SK-N-SH treated with all-trans-retinoic acid at 6 μM for 48 hours (cell line): ENCODE data around the gene FYN.

Experiments
- ATAC-seq: fragments of 200-7000 bp; cut with Tn5 transposase; 3 replicates; pipeline ENCODE4 v1.9.1; 2020; ENCODE audit warnings: mild to moderate bottlenecking, moderate library complexity
- ARNTL ChIP-seq: fragments of 450-650 bp; formaldehyde crosslinking; IDR thresholded peaks from 2 replicates; pipeline ENCODE4 v1.5.0; 2020; ENCODE audit warnings: low read depth, mild to moderate bottlenecking, moderate library complexity, borderline replicate concordance
- BACH2 ChIP-seq: fragments of 250-450 bp; sonication (Bioruptor Pico); IDR thresholded peaks from 2 replicates; pipeline ENCODE4 v1.9.0; 2021; ENCODE audit warnings: mild to moderate bottlenecking, borderline replicate concordance
- CSDC2 ChIP-seq: fragments of 250-450 bp; sonication (Bioruptor Pico); IDR thresholded peaks from 2 replicates; pipeline ENCODE4 v1.5.0; 2020; ENCODE audit warnings: mild to moderate bottlenecking, moderate library complexity
- GLIS3 ChIP-seq: fragments of 250-450 bp; sonication (Bioruptor Pico); IDR thresholded peaks from 2 replicates; pipeline ENCODE4 v1.5.0; 2020; ENCODE audit warnings: mild to moderate bottlenecking, moderate library complexity
- ISL1 ChIP-seq: fragments of 250-450 bp; sonication (Bioruptor Pico); IDR thresholded peaks from 2 replicates; pipeline ENCODE4 v2.1.2; 2022; ENCODE audit warnings: mild to moderate bottlenecking, moderate library complexity
- OSR1 ChIP-seq: fragments of 250-450 bp; sonication (Bioruptor Pico); IDR thresholded peaks from 2 replicates; pipeline ENCODE4 v1.8.0; 2022; ENCODE audit warnings: moderate library complexity, mild to moderate bottlenecking, inconsistent platforms
- PPARA ChIP-seq: fragments of 250-450 bp; sonication (Bioruptor Pico); IDR thresholded peaks from 2 replicates; pipeline ENCODE4 v1.5.0; 2020; ENCODE audit warnings: mild to moderate bottlenecking, borderline replicate concordance
- RARB ChIP-seq: fragments of 250-450 bp; sonication (Bioruptor Pico); IDR thresholded peaks from 2 replicates; pipeline ENCODE4 v1.8.0; 2021; ENCODE audit warnings: mild to moderate bottlenecking, moderate library complexity
- SNAI2 ChIP-seq: fragments of 250-450 bp; sonication (Bioruptor Pico); IDR thresholded peaks from 2 replicates; pipeline ENCODE4 v1.5.0; 2020; ENCODE audit warnings: mild to moderate bottlenecking, moderate library complexity
- TCF4 ChIP-seq: fragments of 250-450 bp; sonication (Bioruptor Pico); IDR thresholded peaks from 2 replicates; pipeline ENCODE4 v1.8.0; 2021; ENCODE audit warnings: mild to moderate bottlenecking, moderate library complexity, borderline replicate concordance
- TOX ChIP-seq: fragments of 250-450 bp; sonication (Bioruptor Pico); IDR thresholded peaks from 2 replicates; pipeline ENCODE4 v1.8.0; 2021; ENCODE audit warnings: mild to moderate bottlenecking, moderate library complexity, borderline replicate concordance
- ZC3H10 ChIP-seq: fragments of 250-450 bp; sonication (Bioruptor Pico); IDR thresholded peaks from 2 replicates; pipeline ENCODE4 v1.5.1; 2021; ENCODE audit warnings: mild to moderate bottlenecking, moderate library complexity
- ZFP3 ChIP-seq: fragments of 250-450 bp; sonication (Bioruptor Pico); IDR thresholded peaks from 2 replicates; pipeline ENCODE4 v1.5.0; 2020; ENCODE audit warnings: mild to moderate bottlenecking, moderate library complexity
- ZNF565 ChIP-seq: fragments of 450-650 bp; formaldehyde crosslinking; conservative IDR thresholded peaks from 2 replicates; pipeline ENCODE4 v1.5.0; 2020; ENCODE audit warnings: low read depth, mild to moderate bottlenecking, moderate library complexity
- ZNF70 ChIP-seq: fragments of 450-650 bp; formaldehyde crosslinking; IDR thresholded peaks from 2 replicates; pipeline ENCODE4 v1.5.0; 2020; ENCODE audit warnings: mild to moderate bottlenecking, moderate library complexity
- ZNF8 ChIP-seq: fragments of 450-650 bp; formaldehyde crosslinking; IDR thresholded peaks from 2 replicates; pipeline ENCODE4 v1.5.0; 2020; ENCODE audit warnings: mild to moderate bottlenecking, moderate library complexity
- TF ChIP-seq, protein P1 (sequence below): fragments of 250-450 bp; sonication (Bioruptor Pico); IDR thresholded peaks from 2 replicates; pipeline ENCODE4 v1.5.0; 2020; ENCODE audit warnings: mild to moderate bottlenecking, moderate library complexity
- TF ChIP-seq, protein P2 (sequence below): fragments of 250-450 bp; sonication (Bioruptor Pico); IDR thresholded peaks from 2 replicates; pipeline ENCODE4 v1.5.1; 2020; ENCODE audit warnings: low read depth, mild to moderate bottlenecking, moderate library complexity
- TF ChIP-seq, protein P3 (sequence below): fragments of 250-450 bp; sonication (Bioruptor Pico); IDR thresholded peaks from 2 replicates; pipeline ENCODE4 v1.5.1; 2021; ENCODE audit warnings: mild to moderate bottlenecking, moderate library complexity
- TF ChIP-seq, protein P4 (sequence below): fragments of 250-450 bp; sonication (Bioruptor Pico); IDR thresholded peaks from 2 replicates; pipeline ENCODE4 v1.8.0; 2020; ENCODE audit warnings: mild to moderate bottlenecking, moderate library complexity, borderline replicate concordance
- TF ChIP-seq, protein P5 (sequence below): fragments of 250-450 bp; sonication (Bioruptor Pico); IDR thresholded peaks from 2 replicates; pipeline ENCODE4 v1.8.0; 2021; ENCODE audit warnings: low read depth, mild to moderate bottlenecking, moderate library complexity, borderline replicate concordance

FYN gene

DNA sequence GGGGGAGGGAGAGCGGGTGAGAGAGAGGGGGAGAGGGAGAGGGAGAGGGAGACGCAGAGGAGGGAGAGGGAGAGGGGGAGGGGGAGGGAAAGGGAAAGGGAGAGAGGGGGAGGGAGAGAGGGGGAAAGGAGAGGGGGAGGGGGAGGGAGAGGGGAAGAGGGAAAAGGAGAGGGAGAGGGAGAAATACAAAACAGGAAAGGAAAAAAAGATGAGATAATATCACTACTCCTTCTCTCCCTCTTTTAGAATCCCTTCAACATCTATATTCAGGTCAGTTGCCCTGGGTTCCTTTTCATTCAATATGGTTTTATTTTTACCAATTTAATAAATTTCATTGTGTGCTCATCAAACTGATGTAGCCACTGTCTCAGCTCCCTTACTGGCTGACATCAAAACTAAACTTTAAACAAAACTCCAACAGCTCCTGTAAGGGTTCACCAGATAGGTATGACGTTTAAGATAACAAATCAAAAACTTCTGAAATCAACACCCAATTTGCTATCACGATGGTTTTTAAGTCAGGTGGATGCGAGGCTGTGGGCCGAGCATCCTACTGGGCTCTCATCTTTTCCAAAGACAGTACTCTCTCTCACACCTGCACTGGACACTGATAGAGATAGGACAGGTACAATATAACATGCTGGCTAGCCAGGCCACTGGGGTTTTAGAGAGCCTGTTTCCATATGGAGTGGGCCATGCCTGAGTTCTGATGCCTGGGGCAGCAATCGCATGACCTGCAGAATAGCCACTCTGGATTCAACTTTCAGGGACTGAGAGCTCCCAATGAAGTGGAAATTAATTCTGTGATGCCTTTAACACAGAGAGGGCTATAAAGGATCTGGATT lies 99.5 kb downstream of the FYN start (continued):
- TF ChIP-seq, protein P1, sequence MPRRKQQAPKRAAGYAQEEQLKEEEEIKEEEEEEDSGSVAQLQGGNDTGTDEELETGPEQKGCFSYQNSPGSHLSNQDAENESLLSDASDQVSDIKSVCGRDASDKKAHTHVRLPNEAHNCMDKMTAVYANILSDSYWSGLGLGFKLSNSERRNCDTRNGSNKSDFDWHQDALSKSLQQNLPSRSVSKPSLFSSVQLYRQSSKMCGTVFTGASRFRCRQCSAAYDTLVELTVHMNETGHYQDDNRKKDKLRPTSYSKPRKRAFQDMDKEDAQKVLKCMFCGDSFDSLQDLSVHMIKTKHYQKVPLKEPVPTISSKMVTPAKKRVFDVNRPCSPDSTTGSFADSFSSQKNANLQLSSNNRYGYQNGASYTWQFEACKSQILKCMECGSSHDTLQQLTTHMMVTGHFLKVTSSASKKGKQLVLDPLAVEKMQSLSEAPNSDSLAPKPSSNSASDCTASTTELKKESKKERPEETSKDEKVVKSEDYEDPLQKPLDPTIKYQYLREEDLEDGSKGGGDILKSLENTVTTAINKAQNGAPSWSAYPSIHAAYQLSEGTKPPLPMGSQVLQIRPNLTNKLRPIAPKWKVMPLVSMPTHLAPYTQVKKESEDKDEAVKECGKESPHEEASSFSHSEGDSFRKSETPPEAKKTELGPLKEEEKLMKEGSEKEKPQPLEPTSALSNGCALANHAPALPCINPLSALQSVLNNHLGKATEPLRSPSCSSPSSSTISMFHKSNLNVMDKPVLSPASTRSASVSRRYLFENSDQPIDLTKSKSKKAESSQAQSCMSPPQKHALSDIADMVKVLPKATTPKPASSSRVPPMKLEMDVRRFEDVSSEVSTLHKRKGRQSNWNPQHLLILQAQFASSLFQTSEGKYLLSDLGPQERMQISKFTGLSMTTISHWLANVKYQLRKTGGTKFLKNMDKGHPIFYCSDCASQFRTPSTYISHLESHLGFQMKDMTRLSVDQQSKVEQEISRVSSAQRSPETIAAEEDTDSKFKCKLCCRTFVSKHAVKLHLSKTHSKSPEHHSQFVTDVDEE, result no peak
- no peak for TF ChIP-seq CSDC2 (CRISPR knock-in tag)

GRCh38 chr6:111772381-111772780 lies 100.9 kb downstream of the FYN start:
- no peak for TF ChIP-seq OSR1 (CRISPR knock-in tag)
- no peak for TF ChIP-seq ZC3H10
- TF ChIP-seq SNAI2 (CRISPR knock-in tag), result no peak
- TF ChIP-seq, protein P2, sequence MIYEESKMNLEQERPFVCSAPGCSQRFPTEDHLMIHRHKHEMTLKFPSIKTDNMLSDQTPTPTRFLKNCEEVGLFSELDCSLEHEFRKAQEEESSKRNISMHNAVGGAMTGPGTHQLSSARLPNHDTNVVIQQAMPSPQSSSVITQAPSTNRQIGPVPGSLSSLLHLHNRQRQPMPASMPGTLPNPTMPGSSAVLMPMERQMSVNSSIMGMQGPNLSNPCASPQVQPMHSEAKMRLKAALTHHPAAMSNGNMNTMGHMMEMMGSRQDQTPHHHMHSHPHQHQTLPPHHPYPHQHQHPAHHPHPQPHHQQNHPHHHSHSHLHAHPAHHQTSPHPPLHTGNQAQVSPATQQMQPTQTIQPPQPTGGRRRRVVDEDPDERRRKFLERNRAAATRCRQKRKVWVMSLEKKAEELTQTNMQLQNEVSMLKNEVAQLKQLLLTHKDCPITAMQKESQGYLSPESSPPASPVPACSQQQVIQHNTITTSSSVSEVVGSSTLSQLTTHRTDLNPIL (CRISPR knock-in tag), result no peak
- TF ChIP-seq PPARA (CRISPR knock-in tag), result no peak
- no peak for TF ChIP-seq ZFP3 (CRISPR knock-in tag)
- TF ChIP-seq GLIS3 (CRISPR knock-in tag), result no peak
- no peak for TF ChIP-seq ISL1
- TF ChIP-seq ZNF565 (CRISPR knock-in tag), result no peak
- TF ChIP-seq, protein P3, sequence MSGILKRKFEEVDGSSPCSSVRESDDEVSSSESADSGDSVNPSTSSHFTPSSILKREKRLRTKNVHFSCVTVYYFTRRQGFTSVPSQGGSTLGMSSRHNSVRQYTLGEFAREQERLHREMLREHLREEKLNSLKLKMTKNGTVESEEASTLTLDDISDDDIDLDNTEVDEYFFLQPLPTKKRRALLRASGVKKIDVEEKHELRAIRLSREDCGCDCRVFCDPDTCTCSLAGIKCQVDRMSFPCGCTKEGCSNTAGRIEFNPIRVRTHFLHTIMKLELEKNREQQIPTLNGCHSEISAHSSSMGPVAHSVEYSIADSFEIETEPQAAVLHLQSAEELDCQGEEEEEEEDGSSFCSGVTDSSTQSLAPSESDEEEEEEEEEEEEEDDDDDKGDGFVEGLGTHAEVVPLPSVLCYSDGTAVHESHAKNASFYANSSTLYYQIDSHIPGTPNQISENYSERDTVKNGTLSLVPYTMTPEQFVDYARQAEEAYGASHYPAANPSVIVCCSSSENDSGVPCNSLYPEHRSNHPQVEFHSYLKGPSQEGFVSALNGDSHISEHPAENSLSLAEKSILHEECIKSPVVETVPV, result no peak
- TF ChIP-seq, protein P4, sequence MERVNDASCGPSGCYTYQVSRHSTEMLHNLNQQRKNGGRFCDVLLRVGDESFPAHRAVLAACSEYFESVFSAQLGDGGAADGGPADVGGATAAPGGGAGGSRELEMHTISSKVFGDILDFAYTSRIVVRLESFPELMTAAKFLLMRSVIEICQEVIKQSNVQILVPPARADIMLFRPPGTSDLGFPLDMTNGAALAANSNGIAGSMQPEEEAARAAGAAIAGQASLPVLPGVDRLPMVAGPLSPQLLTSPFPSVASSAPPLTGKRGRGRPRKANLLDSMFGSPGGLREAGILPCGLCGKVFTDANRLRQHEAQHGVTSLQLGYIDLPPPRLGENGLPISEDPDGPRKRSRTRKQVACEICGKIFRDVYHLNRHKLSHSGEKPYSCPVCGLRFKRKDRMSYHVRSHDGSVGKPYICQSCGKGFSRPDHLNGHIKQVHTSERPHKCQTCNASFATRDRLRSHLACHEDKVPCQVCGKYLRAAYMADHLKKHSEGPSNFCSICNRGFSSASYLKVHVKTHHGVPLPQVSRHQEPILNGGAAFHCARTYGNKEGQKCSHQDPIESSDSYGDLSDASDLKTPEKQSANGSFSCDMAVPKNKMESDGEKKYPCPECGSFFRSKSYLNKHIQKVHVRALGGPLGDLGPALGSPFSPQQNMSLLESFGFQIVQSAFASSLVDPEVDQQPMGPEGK (CRISPR knock-in tag), result no peak
- no peak for TF ChIP-seq RARB (CRISPR knock-in tag)
- TF ChIP-seq, protein P5, sequence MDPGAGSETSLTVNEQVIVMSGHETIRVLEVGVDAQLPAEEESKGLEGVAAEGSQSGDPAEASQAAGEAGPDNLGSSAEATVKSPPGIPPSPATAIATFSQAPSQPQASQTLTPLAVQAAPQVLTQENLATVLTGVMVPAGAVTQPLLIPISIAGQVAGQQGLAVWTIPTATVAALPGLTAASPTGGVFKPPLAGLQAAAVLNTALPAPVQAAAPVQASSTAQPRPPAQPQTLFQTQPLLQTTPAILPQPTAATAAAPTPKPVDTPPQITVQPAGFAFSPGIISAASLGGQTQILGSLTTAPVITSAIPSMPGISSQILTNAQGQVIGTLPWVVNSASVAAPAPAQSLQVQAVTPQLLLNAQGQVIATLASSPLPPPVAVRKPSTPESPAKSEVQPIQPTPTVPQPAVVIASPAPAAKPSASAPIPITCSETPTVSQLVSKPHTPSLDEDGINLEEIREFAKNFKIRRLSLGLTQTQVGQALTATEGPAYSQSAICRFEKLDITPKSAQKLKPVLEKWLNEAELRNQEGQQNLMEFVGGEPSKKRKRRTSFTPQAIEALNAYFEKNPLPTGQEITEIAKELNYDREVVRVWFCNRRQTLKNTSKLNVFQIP (CRISPR knock-in tag), result no peak
- TF ChIP-seq CSDC2 (CRISPR knock-in tag), result no peak
- no peak for TF ChIP-seq ZNF70 (CRISPR knock-in tag)
- no peak for TF ChIP-seq TOX (CRISPR knock-in tag)
- TF ChIP-seq ZNF8 (CRISPR knock-in tag), result no peak
- TF ChIP-seq ARNTL, result no peak
- TF ChIP-seq BACH2, result no peak
- no peak for TF ChIP-seq TCF4 (CRISPR knock-in tag)
- ATAC-seq, result no peak

- no peak for ATAC-seq
- TF ChIP-seq ZFP3 (CRISPR knock-in tag), result no peak
- TF ChIP-seq CSDC2 (CRISPR knock-in tag), result no peak
Measured at GRCh38 chr6:111771629-111772028, 101.6 kb downstream of the FYN start.
